ENCODE data around the gene IDH3G. TPM values are rescaled to one million over a fixed set of nuclear protein-coding genes. Genes with fewer than 3 reads are reported as not detected.

The IDH3G gene
- polyA plus RNA-seq, 3 donors: 115 to 201 (median 130) TPM

DNA sequence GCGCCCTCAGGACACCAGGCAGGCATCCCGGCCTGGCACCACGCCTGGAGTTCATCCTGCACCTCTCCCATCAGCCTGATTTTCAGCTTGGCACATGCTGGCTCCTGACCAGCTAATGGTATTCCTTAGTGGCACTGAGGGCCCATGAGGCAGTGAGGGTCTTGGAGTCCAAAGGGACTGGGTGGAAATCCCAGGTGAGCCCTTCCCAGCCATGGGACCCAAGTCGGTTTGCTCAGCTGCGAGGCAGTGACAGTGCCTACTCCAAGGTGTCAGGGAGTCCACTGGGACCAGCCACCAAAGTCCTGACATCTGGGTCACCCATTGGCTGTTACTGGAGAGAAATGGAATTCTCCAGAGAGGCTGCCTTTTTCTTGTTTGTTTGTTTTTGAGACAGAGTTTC lies 5.2 kb upstream of the IDH3G start:
- H3K4me2 ChIP-seq (replicated peaks; ENCODE audit: extremely low read depth, low read length, poor library complexity, severe bottlenecking): no peak overlapping the region
- Mint-ChIP-seq H3K4me3 (no peak overlapping the region), H3K36me3 (peaks cover 17 to 35% of the 10 kb centered on the region in 2 donors), H3K9me3 (peaks cover 0 to 50% (median 21%) of the 10 kb centered on the region in 7 donors), H3K27ac (no peak overlapping the region), H3K4me1 (peaks cover 15% of the 10 kb centered on the region), H3K27me3 (ENCODE audit: low read depth in 3 of 3) (peaks cover 6 to 19% (median 17%) of the 10 kb centered on the region in 3 donors)
- WGBS (ENCODE audit: insufficient coverage): 100% methylated on average over 2 of the region's 5 CpGs
- H3K9ac ChIP-seq (ENCODE audit: insufficient read depth, low read length, poor library complexity, severe bottlenecking): no peak overlapping the region
- H3K4me3 ChIP-seq (replicated peaks in 1 of 3; ENCODE audit: low read depth in 2 of 3, low read length in 3 of 3): no peak overlapping the region
- no peak for DNase-seq
- peaks cover 24 to 27% of the 10 kb centered on the region in 2 donors for H3K36me3 ChIP-seq (replicated peaks in 1 of 2; ENCODE audit: control insufficient read depth in 1 of 2, insufficient read depth in 2 of 2, low read length in 2 of 2)
- H3K27ac ChIP-seq (ENCODE audit: low read depth in 1 of 2, low read length in 2 of 2): no peak overlapping the region
- H2AFZ ChIP-seq (ENCODE audit: insufficient read depth, low read depth, low read length, poor library complexity, severe bottlenecking): no peak overlapping the region
- intact Hi-C loops (cut with micrococcal nuclease): loop anchor here (10.0 kb wide), 2 partner anchors 125 to 845 kb away; partner anchors contain the start of gene ARHGAP4 (in 1 of the 2)
- no peaks in the 10 kb centered on the region for H4K20me1 ChIP-seq (ENCODE audit: insufficient read depth, low read length)
- peaks cover 0 to 3% of the 10 kb centered on the region in 2 donors for H3K9me3 ChIP-seq (replicated peaks in 1 of 2; ENCODE audit: control insufficient read depth in 1 of 2, insufficient read depth in 1 of 2, low read length in 2 of 2)
- peaks cover 9 to 17% of the 10 kb centered on the region in 2 donors for H3K4me1 ChIP-seq (ENCODE audit: control insufficient read depth in 1 of 2, insufficient read depth in 2 of 2, low read length in 2 of 2)
- no peaks in the 10 kb centered on the region for H3K27me3 ChIP-seq (ENCODE audit: control insufficient read depth in 2 of 2, insufficient read depth in 2 of 2, low read length in 2 of 2)
- TF ChIP-seq, protein P1, sequence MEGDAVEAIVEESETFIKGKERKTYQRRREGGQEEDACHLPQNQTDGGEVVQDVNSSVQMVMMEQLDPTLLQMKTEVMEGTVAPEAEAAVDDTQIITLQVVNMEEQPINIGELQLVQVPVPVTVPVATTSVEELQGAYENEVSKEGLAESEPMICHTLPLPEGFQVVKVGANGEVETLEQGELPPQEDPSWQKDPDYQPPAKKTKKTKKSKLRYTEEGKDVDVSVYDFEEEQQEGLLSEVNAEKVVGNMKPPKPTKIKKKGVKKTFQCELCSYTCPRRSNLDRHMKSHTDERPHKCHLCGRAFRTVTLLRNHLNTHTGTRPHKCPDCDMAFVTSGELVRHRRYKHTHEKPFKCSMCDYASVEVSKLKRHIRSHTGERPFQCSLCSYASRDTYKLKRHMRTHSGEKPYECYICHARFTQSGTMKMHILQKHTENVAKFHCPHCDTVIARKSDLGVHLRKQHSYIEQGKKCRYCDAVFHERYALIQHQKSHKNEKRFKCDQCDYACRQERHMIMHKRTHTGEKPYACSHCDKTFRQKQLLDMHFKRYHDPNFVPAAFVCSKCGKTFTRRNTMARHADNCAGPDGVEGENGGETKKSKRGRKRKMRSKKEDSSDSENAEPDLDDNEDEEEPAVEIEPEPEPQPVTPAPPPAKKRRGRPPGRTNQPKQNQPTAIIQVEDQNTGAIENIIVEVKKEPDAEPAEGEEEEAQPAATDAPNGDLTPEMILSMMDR (IDR thresholded peaks at IDR 0.05): no peak
- peaks cover 17% of the 10 kb centered on the region for H3K79me2 ChIP-seq (ENCODE audit: insufficient read depth, low read length)

DNA sequence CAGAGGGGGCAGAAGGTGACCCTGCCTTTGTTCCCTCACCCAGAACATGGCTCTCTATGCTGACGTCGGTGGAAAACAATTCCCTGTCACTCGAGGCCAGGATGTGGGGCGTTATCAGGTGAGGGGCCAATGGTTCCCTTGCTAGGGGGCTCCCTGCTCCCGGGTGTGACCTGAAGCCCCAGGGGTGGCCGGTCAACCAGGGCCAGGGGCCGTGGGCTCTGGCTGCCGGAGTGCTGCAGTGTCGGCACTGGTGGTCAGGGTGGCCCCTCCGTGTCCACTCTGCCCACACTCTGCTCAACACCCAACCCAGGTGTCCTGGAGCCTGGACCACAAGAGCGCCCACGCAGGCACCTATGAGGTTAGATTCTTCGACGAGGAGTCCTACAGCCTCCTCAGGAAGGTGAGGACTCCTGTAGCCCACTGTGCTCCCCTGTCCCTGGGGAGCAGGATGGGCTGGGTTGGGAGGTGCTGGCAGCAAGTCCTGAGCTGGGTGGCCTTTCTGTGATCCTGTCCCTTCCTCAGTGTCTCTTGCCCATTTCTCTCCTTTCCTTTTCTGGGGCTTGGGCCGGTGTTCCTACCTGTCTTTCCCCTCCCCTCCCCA lies 3.3 kb upstream of the IDH3G start:
- Histone ChIP-seq H3K27ac (ENCODE audit: low read depth in 1 of 2, low read length in 2 of 2) (no peak overlapping the region), H3K4me2 (replicated peaks; ENCODE audit: extremely low read depth, low read length, poor library complexity, severe bottlenecking) (no peak overlapping the region), H3K4me3 (replicated peaks in 1 of 3; ENCODE audit: low read depth in 2 of 3, low read length in 3 of 3) (no peak overlapping the region), H3K27me3 (ENCODE audit: control insufficient read depth in 2 of 2, insufficient read depth in 2 of 2, low read length in 2 of 2) (no peaks in the 10 kb centered on the region), H4K20me1 (ENCODE audit: insufficient read depth, low read length) (peaks cover 7% of the 10 kb centered on the region), H3K36me3 (replicated peaks in 1 of 2; ENCODE audit: control insufficient read depth in 1 of 2, insufficient read depth in 2 of 2, low read length in 2 of 2) (peaks cover 24 to 27% of the 10 kb centered on the region in 2 donors), H2AFZ (ENCODE audit: insufficient read depth, low read depth, low read length, poor library complexity, severe bottlenecking) (no peak overlapping the region), H3K9me3 (replicated peaks in 1 of 2; ENCODE audit: control insufficient read depth in 1 of 2, insufficient read depth in 1 of 2, low read length in 2 of 2) (peaks cover 0 to 15% of the 10 kb centered on the region in 2 donors), H3K9ac (ENCODE audit: insufficient read depth, low read length, poor library complexity, severe bottlenecking) (no peak overlapping the region), H3K79me2 (ENCODE audit: insufficient read depth, low read length) (peaks cover 29% of the 10 kb centered on the region), H3K4me1 (ENCODE audit: control insufficient read depth in 1 of 2, insufficient read depth in 2 of 2, low read length in 2 of 2) (peaks cover 18 to 30% of the 10 kb centered on the region in 2 donors)
- H3K27ac Mint-ChIP-seq: no peak overlapping the region
- 76% methylated on average over 2 of the region's 15 CpGs for WGBS (ENCODE audit: insufficient coverage)
- peaks cover 4 to 12% (median 8%) of the 10 kb centered on the region in 3 donors for H3K27me3 Mint-ChIP-seq (ENCODE audit: low read depth in 3 of 3)
- H3K4me3 Mint-ChIP-seq: no peak overlapping the region
- intact Hi-C loops (cut with micrococcal nuclease): loop anchor here (10.0 kb wide), 2 partner anchors 127 to 843 kb away; partner anchors contain the start of gene ARHGAP4 (in 1 of the 2)
- peaks cover 20 to 39% of the 10 kb centered on the region in 2 donors for H3K36me3 Mint-ChIP-seq
- peaks cover 0 to 55% (median 17%) of the 10 kb centered on the region in 7 donors for H3K9me3 Mint-ChIP-seq
- H3K4me1 Mint-ChIP-seq: peaks cover 24% of the 10 kb centered on the region
- TF ChIP-seq, protein P1 (IDR thresholded peaks at IDR 0.05): no peak
- DNase-seq: no peak
